ENCODE results near the gene USP17L22. TPM values are rescaled to one million over a fixed set of nuclear protein-coding genes. Genes with fewer than 3 reads are reported as not detected.
"Not testable (repeated sequence)": the region's sequence is repeated elsewhere in the genome, so short reads cannot be mapped to it uniquely, and the experiment has no call there.

The USP17L22 gene, protein sequence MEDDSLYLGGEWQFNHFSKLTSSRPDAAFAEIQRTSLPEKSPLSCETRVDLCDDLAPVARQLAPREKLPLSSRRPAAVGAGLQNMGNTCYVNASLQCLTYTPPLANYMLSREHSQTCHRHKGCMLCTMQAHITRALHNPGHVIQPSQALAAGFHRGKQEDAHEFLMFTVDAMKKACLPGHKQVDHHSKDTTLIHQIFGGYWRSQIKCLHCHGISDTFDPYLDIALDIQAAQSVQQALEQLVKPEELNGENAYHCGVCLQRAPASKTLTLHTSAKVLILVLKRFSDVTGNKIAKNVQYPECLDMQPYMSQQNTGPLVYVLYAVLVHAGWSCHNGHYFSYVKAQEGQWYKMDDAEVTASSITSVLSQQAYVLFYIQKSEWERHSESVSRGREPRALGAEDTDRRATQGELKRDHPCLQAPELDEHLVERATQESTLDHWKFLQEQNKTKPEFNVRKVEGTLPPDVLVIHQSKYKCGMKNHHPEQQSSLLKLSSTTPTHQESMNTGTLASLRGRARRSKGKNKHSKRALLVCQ
- not detected for total RNA-seq

DNA sequence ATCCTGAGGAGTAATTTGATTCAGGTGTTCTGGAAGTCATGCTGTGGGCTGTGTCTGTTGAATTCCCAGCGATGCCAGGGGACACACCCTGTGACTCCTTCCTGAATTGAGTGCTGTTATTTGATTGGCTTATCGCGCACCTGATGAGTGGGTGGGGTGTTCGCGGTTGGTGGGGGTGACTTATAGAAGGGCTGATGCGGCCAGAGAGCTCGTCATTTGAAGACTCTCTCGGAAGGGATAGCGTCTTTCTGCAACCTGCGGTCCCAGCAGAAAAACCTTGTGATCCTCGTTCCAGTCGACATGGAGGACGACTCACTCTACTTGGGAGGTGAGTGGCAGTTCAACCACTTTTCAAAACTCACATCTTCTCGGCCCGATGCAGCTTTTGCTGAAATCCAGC lies at the start of gene USP17L22:
Gene USP17L22 (plus strand): TSS at position 301 of the 400 bp plus-strand sequence. CDS start 0 bp downstream, at position 301.
- DNase-seq, result not testable (repeated sequence)

DNA sequence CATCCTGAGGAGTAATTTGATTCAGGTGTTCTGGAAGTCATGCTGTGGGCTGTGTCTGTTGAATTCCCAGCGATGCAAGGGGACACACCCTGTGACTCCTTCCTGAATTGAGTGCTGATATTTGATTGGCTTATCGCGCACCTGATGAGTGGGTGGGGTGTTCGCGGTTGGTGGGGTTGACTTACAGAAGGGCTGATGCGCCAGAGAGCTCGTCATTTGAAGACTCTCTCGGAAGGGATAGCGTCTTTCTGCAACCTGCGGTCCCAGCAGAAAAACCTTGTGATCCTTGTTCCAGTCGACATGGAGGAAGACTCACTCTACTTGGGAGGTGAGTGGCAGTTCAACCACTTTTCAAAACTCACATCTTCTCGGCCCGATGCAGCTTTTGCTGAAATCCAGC lies 47.6 kb upstream of the USP17L22 start, which contains the start of gene USP17L12:
Gene USP17L12 (plus strand): TSS at position 301 of the 400 bp plus-strand sequence. CDS start 0 bp downstream, at position 301.
- not testable (repeated sequence) for DNase-seq

DNA sequence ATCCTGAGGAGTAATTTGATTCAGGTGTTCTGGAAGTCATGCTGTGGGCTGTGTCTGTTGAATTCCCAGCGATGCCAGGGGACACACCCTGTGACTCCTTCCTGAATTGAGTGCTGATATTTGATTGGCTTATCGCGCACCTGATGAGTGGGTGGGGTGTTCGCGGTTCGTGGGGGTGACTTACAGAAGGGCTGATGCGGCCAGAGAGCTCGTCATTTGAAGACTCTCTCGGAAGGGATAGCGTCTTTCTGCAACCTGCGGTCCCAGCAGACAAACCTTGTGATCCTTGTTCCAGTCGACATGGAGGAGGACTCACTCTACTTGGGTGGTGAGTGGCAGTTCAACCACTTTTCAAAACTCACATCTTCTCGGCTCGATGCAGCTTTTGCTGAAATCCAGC lies 42.8 kb upstream of the USP17L22 start, which contains the start of gene USP17L13:
Gene USP17L13 (plus strand): TSS at position 301 of the 400 bp plus-strand sequence. CDS start 0 bp downstream, at position 301.
- not testable (repeated sequence) for DNase-seq

DNA sequence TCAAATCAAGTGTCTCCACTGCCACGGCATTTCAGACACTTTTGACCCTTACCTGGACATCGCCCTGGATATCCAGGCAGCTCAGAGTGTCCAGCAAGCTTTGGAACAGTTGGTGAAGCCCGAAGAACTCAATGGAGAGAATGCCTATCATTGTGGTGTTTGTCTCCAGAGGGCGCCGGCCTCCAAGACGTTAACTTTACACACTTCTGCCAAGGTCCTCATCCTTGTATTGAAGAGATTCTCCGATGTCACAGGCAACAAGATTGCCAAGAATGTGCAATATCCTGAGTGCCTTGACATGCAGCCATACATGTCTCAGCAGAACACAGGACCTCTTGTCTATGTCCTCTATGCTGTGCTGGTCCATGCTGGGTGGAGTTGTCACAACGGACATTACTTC lies 37.2 kb upstream of the USP17L22 start:
- DNase-seq, result not testable (repeated sequence)

DNA sequence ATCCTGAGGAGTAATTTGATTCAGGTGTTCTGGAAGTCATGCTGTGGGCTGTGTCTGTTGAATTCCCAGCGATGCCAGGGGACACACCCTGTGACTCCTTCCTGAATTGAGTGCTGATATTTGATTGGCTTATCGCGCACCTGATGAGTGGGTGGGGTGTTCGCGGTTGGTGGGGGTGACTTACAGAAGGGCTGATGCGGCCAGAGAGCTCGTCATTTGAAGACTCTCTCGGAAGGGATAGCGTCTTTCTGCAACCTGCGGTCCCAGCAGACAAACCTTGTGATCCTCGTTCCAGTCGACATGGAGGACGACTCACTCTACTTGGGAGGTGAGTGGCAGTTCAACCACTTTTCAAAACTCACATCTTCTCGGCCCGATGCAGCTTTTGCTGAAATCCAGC lies 33.3 kb upstream of the USP17L22 start, which contains the start of gene USP17L15:
Gene USP17L15 (plus strand): TSS at position 301 of the 400 bp plus-strand sequence. CDS start 0 bp downstream, at position 301.
- not testable (repeated sequence) for DNase-seq

DNA sequence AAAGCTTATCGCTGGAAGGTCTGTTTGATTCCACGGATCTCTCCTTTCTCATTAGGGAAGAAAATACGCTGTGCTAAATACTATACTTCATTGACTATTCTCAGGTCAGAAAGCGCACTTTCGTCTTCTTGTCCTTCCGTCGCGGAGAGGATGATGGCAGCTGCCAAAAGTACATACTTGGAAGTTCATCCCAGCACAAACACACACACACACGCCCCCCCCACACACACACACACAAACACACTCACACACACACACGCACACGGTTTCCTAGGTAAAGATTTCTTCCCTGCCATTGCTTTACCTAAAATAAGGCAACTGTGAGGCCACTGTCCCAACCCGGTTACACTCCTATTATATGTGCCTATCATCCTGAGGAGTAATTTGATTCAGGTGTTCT lies 29.0 kb upstream of the USP17L22 start:
- DNase-seq, result peak; percentile 0

DNA sequence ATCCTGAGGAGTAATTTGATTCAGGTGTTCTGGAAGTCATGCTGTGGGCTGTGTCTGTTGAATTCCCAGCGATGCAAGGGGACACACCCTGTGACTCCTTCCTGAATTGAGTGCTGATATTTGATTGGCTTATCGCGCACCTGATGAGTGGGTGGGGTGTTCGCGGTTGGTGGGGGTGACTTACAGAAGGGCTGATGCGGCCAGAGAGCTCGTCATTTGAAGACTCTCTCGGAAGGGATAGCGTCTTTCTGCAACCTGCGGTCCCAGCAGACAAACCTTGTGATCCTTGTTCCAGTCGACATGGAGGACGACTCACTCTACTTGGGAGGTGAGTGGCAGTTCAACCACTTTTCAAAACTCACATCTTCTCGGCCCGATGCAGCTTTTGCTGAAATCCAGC lies 23.8 kb upstream of the USP17L22 start, which contains the start of gene USP17L17:
Gene USP17L17 (plus strand): TSS at position 301 of the 400 bp plus-strand sequence. CDS start 0 bp downstream, at position 301.
- DNase-seq, result not testable (repeated sequence)

DNA sequence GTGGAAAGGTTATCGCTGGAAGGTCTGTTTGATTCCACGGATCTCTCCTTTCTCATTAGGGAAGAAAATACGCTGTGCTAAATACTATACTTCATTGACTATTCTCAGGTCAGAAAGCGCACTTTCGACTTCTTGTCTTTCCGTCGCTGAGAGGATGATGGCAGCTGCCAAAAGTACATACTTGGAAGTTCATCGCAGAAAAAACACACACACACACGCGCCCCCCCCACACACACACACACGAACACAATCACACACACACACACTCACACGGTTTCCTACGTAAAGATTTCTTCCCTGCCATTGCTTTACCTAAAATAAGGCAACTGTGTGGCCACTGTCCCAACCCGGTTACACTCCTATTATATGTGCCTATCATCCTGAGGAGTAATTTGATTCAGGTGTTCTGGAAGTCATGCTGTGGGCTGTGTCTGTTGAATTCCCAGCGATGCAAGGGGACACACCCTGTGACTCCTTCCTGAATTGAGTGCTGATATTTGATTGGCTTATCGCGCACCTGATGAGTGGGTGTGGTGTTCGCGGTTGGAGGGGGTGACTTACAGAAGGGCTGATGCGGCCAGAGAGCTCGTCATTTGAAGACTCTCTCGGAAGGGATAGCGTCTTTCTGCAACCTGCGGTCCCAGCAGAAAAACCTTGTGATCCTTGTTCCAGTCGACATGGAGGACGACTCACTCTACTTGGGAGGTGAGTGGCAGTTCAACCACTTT lies 19.3 kb upstream of the USP17L22 start, which contains the start of gene USP17L18:
Gene USP17L18 (plus strand): TSS at position 678 of the 728 bp plus-strand sequence. CDS start 0 bp downstream, at position 678.
- peak; percentile 0 for DNase-seq

DNA sequence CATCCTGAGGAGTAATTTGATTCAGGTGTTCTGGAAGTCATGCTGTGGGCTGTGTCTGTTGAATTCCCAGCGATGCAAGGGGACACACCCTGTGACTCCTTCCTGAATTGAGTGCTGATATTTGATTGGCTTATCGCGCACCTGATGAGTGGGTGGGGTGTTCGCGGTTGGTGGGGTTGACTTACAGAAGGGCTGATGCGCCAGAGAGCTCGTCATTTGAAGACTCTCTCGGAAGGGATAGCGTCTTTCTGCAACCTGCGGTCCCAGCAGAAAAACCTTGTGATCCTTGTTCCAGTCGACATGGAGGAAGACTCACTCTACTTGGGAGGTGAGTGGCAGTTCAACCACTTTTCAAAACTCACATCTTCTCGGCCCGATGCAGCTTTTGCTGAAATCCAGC lies 14.3 kb upstream of the USP17L22 start, which contains the start of gene USP17L19:
Gene USP17L19 (plus strand): TSS at position 301 of the 400 bp plus-strand sequence. CDS start 0 bp downstream, at position 301.
- DNase-seq, result not testable (repeated sequence)

DNA sequence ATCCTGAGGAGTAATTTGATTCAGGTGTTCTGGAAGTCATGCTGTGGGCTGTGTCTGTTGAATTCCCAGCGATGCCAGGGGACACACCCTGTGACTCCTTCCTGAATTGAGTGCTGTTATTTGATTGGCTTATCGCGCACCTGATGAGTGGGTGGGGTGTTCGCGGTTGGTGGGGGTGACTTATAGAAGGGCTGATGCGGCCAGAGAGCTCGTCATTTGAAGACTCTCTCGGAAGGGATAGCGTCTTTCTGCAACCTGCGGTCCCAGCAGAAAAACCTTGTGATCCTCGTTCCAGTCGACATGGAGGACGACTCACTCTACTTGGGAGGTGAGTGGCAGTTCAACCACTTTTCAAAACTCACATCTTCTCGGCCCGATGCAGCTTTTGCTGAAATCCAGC lies 9.6 kb upstream of the USP17L22 start, which contains the start of gene USP17L20:
Gene USP17L20 (plus strand): TSS at position 301 of the 400 bp plus-strand sequence. CDS start 0 bp downstream, at position 301.
- DNase-seq, result not testable (repeated sequence)

DNA sequence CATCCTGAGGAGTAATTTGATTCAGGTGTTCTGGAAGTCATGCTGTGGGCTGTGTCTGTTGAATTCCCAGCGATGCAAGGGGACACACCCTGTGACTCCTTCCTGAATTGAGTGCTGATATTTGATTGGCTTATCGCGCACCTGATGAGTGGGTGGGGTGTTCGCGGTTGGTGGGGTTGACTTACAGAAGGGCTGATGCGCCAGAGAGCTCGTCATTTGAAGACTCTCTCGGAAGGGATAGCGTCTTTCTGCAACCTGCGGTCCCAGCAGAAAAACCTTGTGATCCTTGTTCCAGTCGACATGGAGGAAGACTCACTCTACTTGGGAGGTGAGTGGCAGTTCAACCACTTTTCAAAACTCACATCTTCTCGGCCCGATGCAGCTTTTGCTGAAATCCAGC lies 4.8 kb upstream of the USP17L22 start, which contains the start of gene USP17L21:
Gene USP17L21 (plus strand): TSS at position 301 of the 400 bp plus-strand sequence. CDS start 0 bp downstream, at position 301.
- not testable (repeated sequence) for DNase-seq

DNA sequence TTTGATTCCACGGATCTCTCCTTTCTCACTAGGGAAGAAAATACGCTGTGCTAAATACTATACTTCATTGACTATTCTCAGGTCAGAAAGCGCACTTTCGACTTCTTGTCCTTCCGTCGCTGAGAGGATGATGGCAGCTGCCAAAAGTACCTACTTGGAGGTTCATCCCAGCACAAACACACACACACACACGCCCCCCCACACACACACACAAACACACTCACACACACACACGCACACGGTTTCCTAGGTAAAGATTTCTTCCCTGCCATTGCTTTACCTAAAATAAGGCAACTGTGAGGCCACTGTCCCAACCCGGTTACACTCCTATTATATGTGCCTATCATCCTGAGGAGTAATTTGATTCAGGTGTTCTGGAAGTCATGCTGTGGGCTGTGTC lies 4.3 kb downstream of the USP17L22 start:
- DNase-seq, result not testable (repeated sequence)

Other genes with a start within 250 kb of the USP17L22 start
- gene FAM90A26, start 97.2 kb upstream of the USP17L22 start, total RNA-seq, result not detected
- not detected for gene USP17L10, start 57.0 kb upstream of the USP17L22 start, total RNA-seq
- gene USP17L11, start 52.2 kb upstream of the USP17L22 start, total RNA-seq, result not detected
- not detected for gene USP17L12, start 47.5 kb upstream of the USP17L22 start, total RNA-seq
- gene USP17L13, start 42.7 kb upstream of the USP17L22 start, total RNA-seq, result not detected
- gene USP17L15, start 33.2 kb upstream of the USP17L22 start, total RNA-seq, result not detected
- gene USP17L17, start 23.7 kb upstream of the USP17L22 start, total RNA-seq, result not detected
- not detected for gene USP17L18, start 19.0 kb upstream of the USP17L22 start, total RNA-seq
- not detected for gene USP17L19, start 14.2 kb upstream of the USP17L22 start, total RNA-seq
- gene USP17L20, start 9.5 kb upstream of the USP17L22 start, total RNA-seq, result not detected
- gene USP17L21, start 4.7 kb upstream of the USP17L22 start, total RNA-seq, result not detected
- gene USP17L24, start 57.5 kb downstream of the USP17L22 start, total RNA-seq, result not detected
- gene USP17L25, start 62.3 kb downstream of the USP17L22 start, total RNA-seq, result not detected
- gene USP17L26, start 67.0 kb downstream of the USP17L22 start, total RNA-seq, result not detected
- gene USP17L5, start 71.8 kb downstream of the USP17L22 start, total RNA-seq, result not detected
- gene USP17L27, start 76.5 kb downstream of the USP17L22 start, total RNA-seq, result not detected
- not detected for gene USP17L28, start 81.3 kb downstream of the USP17L22 start, total RNA-seq
- not detected for gene USP17L29, start 86.0 kb downstream of the USP17L22 start, total RNA-seq
- gene USP17L30, start 95.5 kb downstream of the USP17L22 start, total RNA-seq, result not detected
- not detected for gene DEFB131A, start 176.8 kb downstream of the USP17L22 start, total RNA-seq